GM19328 (cell line): ENCODE data around the gene SPANXC.
"Not testable (repeated sequence)": the region's sequence is repeated elsewhere in the genome, so short reads cannot be mapped to it uniquely, and the experiment has no call there.

ENCODE experiments used
- ATAC-seq: cut with Tn5 transposase; IDR thresholded peaks from one replicate; pipeline ENCODE4 v1.9.1; 2021; ENCODE audit warnings: mild to moderate bottlenecking, moderate library complexity; ENCODE audit not compliant: unreplicated experiment

The SPANXC gene, protein sequence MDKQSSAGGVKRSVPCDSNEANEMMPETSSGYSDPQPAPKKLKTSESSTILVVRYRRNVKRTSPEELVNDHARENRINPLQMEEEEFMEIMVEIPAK

DNA sequence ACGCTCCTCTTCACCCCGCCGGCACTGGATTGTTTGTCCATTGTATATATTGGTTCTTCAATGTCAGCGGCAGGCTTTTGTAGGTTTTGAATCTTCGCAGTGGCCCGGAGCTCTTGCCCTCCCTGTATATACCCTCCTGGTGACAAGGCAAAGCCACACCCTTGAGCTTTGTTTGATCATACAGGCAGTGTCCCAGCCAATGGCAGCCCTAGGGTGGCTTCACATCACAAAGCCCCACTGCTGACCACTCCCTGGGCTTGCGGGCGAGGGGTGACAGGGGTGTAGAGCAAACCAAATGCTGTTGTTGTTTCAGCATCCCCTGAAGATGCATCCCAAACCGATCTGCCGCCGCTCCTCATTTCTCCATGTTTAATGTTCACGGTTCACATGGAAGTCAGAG is at the start of gene SPANXC:
Gene SPANXC (minus strand): TSS at position 101 of the 400 bp plus-strand sequence. CDS start 60 bp downstream, at position 41.
- ATAC-seq, result not testable (repeated sequence)

DNA sequence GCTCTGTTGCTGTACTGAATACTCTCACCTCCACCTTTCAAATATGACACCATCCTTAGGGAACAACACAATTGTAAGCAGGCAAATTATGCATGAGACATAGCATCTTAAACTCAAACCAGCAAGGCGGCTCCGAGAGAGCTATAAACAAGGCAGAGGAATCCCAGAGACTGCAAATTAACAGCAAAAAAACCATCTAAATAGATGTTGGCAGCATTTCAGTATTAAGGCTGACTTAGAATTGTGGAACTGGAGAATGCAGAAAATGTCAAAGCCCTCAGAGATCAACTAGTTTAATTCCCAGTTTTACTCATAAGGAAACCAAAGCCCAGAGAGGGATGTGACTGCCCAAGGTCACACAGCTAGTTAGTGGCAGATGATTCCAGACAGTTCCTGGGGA is 37.2 kb upstream of the SPANXC start:
- no peak for ATAC-seq

DNA sequence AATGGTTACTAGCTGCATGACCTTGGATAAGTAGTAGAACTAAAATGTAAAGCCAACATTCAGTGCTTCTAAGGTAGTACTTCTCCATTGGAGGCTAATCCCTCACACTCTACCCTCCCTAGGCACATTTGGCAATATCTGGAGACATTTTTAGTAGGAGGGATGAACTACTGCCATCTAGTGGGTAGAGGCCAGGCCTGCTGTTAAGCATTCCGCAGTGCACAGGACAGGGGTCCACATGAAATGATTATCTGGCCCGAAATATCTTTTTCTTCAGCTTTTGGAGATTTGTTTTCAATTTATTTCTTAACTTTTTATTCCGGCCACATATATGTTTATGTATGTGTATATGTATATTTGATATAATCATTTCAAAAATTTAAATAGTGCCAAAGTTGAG is 36.0 kb upstream of the SPANXC start:
- no peak for ATAC-seq

DNA sequence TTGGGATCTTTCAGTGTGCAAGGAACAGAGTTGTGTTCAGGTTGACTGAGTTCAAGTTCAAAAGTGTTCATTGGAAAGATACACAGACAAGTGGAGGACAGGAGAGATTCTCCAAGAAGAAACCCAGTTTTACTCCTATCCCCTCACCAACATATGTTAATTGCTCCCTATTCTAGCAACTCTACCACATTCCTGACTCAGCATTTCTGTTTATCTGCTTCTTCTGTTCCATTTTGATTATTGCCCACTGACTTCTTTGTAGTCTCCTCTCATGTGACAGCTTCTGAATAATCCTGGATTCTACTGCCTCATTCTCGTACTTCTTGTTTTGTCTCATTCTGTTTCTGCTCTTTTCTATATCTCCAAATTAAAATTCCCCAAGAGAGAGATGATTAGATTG is 15.8 kb upstream of the SPANXC start:
- no peak for ATAC-seq

DNA sequence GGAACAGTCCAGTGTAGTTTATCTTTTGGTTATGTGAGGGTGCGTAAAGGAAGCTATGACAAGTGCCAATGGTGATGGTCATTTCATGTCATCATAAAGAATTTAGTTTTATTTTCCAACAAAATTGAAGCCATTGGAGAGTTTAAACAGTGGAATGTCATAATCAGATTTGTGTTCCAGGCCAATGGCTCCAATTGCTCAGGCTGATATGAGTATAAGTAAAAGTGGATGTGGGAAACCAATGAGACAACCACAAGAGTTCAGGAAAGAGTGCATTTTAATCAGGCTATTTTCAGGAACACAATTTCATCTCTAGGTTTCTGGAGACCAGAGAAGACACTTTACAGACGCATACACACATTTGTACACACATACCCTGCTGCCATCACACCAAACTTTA is 20.7 kb downstream of the SPANXC start:
- no peak for ATAC-seq

DNA sequence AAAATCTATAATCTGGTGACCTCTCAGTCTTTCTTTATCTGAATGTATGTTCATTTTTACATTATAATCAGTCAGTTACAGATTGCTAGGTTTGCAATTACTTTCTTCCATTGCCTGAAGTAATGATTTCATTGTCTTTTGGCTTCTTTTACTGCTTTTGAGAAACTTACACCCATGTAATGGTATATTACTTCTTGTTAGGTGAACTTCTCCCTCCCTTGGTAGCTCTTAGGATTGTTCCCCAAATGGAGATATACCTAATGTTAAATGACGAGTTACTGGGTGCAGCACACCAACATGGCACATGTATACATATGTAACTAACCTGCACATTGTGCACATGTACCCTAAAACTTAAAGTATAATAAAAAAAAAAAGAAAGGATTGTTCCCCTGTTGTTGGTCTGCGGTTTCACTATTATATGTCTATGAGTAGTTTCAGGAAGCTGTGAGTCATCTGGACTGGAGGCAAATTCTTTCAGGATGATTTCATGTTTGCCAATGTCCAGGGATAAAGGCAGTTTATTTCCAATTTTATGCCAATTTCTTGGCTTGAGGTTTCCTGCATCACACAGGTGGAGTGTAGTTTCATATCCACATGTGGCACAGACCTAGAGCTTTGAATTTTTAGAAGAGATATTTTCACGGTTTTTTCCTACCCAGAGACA is 21.8 kb downstream of the SPANXC start:
- ATAC-seq, result no peak

DNA sequence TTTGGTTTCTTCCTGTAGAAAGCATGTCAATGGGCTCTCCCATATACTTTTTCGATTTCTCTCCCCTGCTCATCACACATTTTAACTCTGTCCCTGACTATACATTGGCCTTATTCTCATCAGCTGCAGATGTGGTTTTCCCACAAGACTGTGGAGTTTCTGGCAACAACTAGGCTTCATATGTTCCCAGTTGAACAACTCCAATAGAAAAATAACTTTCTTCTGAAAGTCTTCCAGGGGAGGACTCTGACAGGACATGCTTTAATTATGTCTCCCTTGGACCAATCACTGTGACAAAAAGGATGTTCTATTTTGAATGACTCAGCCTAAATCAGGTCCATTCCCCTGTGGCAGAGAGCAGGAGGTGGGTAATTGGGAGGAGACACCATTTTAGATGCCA is 28.1 kb downstream of the SPANXC start:
- no peak for ATAC-seq

DNA sequence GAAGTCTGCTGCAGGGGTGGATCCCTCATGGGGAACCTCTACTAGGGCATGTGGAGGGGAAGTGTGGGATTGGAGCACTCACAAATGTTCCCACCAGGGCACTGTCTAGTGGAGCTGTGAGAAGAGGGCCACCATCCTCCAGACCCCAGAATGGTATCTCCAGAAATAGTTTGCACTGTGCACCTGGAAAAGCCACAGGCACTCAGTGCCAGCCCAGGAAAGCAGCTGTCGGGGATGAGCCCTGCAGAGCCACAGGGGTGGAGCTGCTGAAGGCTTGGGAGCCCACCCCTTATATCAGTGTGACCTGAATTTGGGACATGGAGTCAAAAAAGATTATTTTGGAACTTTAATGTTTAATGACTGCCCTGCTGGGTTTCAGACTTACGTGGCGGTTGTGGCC is 40.4 kb downstream of the SPANXC start:
- ATAC-seq, result no peak
